AG09319 (cell line): ENCODE measurements around the gene SLC9A4.

Experiments used
- DNase-seq: peaks from one replicate; pipeline ENCODE4 v3.0.0-alpha.2; 2010; ENCODE audit warnings: low read depth; ENCODE audit errors: extremely low read depth
- TF ChIP-seq, protein P1 (sequence below): IDR thresholded peaks from 2 replicates; pipeline ENCODE4 v1.5.1; 2011; ENCODE audit warnings: low read depth, mild to moderate bottlenecking, inconsistent platforms, low read length, moderate library complexity

Gene SLC9A4

DNA sequence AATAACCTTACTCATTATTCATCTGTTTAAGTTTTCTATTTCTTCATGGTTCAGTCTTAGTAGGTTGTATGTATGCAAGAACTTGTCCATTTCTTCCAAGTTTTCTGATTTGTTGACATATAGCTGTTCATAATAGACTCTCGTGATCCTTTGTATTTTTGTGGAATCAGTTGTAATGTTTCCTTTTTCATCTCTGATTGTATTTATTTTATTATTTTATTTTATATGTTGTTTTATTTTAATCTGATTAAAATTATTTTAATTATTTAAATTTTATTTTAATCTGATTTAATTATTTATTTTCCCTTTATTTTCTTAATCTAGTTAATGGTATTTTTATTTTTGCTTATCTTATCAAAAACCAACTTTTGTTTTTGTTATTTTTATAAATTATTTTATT is 102.9 kb downstream of the SLC9A4 start:
- TF ChIP-seq, protein P1, sequence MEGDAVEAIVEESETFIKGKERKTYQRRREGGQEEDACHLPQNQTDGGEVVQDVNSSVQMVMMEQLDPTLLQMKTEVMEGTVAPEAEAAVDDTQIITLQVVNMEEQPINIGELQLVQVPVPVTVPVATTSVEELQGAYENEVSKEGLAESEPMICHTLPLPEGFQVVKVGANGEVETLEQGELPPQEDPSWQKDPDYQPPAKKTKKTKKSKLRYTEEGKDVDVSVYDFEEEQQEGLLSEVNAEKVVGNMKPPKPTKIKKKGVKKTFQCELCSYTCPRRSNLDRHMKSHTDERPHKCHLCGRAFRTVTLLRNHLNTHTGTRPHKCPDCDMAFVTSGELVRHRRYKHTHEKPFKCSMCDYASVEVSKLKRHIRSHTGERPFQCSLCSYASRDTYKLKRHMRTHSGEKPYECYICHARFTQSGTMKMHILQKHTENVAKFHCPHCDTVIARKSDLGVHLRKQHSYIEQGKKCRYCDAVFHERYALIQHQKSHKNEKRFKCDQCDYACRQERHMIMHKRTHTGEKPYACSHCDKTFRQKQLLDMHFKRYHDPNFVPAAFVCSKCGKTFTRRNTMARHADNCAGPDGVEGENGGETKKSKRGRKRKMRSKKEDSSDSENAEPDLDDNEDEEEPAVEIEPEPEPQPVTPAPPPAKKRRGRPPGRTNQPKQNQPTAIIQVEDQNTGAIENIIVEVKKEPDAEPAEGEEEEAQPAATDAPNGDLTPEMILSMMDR, result no peak

DNA sequence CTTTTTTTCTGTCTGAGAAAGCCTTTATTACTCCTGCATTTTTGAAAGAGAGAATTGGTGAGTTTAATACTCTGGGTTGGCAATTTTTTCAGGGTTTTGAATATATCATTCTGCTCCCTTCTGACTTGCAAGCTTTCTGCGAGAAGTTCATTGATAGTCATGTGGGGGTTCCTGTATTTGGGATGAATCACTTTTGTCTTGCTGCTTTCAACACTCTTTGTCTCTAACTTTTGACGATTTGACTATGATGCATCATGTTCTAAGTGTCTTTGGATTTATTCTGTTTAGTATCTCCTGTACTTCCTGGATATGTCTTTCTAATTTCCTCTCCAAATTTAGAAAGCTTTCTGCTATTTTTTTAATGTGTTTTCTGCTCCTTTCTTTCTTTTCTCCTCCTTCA is 105.3 kb downstream of the SLC9A4 start:
- DNase-seq, result no peak
- TF ChIP-seq, protein P1, result no peak

More for the DNA sequence above, 102.9 kb downstream of the SLC9A4 start:
- DNase-seq, result no peak

DNA sequence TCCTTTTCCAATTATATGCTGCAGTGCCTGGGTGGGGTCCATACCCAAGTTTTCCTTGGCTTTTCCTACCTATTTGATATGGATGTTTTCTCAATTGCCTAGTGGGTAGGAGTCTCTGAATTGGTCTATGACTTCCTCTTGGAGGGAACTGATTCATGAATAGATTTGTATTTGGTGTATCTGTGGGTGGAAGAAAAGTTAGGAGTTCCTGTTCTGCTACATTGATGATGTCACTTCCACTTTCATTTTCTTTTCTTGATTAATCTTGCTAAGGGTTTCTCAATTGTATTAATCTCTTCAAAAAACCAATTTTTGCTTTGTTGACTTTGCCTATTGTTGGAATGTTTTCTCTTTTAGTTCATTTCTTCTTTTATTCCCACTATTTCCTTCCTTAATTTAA is 108.9 kb downstream of the SLC9A4 start:
- TF ChIP-seq, protein P1, result no peak

DNA sequence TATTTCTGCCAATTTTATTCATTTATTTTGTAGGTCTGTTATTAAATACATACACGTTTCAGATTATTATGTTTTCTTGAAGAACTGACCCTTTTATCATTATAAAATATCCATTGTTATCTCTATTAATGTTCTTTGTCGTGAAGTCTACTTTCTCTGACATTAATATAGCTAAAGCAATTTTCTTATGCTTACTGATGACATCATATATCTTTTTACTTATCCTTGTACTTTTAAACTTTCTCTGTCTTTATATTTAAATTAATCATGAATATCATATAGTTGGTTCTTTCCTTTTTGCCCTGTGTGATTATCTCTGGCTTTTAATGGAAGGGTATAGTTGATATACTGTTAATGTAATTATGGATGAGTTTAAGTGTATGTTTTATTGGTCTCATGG is 109.8 kb downstream of the SLC9A4 start:
- DNase-seq, result no peak

More for the DNA sequence above, 108.9 kb downstream of the SLC9A4 start:
- no peak for DNase-seq

More for the DNA sequence above, 109.8 kb downstream of the SLC9A4 start:
- TF ChIP-seq, protein P1, result no peak
